Activated CD4-positive, alpha-beta T cell treated with anti-CD3 and anti-CD28 coated beads, Interleukin-2, amount 10 ng/mL, durations not matched to agents 7 days and 5 days (primary cell): ENCODE measurements around the gene MOSPD3. TPM values are rescaled to one million over a fixed set of nuclear protein-coding genes. Genes with fewer than 3 reads are reported as not detected.
"Not testable (repeated sequence)": the region's sequence is repeated elsewhere in the genome, so short reads cannot be mapped to it uniquely, and the experiment has no call there.

Source experiments
- CTCF ChIA-PET: fragments of 350-600 bp; sonication (Branson Sonifier 250); formaldehyde crosslinking; loops from one replicate; lab custom pipeline; 2021; ENCODE audit warnings: antibody characterized with exemption; lab: Charles Lee
- POLR2A ChIA-PET: fragments of 350-600 bp; sonication (Branson Sonifier 250); formaldehyde crosslinking; loops from one replicate; lab custom pipeline; 2021; ENCODE audit warnings: antibody characterized with exemption; lab: Charles Lee
- DNase-seq: peaks from one replicate; pipeline ENCODE4 v3.0.0-alpha.2; 2020
- H3K27ac Mint-ChIP-seq: one replicate; pipeline ENCODE4 v1.8.0; 2021; ENCODE audit warnings: mild to moderate bottlenecking, moderate library complexity, mixed read lengths
- H3K27me3 Mint-ChIP-seq: one replicate; pipeline ENCODE4 v1.8.0; 2021; ENCODE audit warnings: mixed read lengths
- H3K36me3 Mint-ChIP-seq: one replicate; pipeline ENCODE4 v1.8.0; 2021; ENCODE audit warnings: low read depth, mixed read lengths
- H3K4me1 Mint-ChIP-seq: one replicate; pipeline ENCODE4 v1.8.0; 2021; ENCODE audit warnings: mixed read lengths
- H3K4me3 Mint-ChIP-seq: one replicate; pipeline ENCODE4 v1.8.0; 2021; ENCODE audit warnings: mild to moderate bottlenecking, moderate library complexity, mixed read lengths
- H3K9me3 Mint-ChIP-seq: one replicate; pipeline ENCODE4 v1.8.0; 2021; ENCODE audit warnings: mixed read lengths
- total RNA-seq, 2 experiments: library from RNA; stranded (reverse); gene quantifications; one replicate each; pipeline ENCODE4 v1.2.3, GENCODE V29; 2021

Gene MOSPD3, protein sequence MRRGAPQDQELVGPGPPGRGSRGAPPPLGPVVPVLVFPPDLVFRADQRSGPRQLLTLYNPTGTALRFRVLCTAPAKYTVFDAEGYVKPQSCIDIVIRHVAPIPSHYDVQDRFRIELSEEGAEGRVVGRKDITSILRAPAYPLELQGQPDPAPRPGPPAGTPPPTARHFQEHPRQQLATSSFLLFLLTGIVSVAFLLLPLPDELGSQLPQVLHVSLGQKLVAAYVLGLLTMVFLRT
- total RNA-seq: 10 to 100 TPM; 59.7 to 66.7 TPM

DNA sequence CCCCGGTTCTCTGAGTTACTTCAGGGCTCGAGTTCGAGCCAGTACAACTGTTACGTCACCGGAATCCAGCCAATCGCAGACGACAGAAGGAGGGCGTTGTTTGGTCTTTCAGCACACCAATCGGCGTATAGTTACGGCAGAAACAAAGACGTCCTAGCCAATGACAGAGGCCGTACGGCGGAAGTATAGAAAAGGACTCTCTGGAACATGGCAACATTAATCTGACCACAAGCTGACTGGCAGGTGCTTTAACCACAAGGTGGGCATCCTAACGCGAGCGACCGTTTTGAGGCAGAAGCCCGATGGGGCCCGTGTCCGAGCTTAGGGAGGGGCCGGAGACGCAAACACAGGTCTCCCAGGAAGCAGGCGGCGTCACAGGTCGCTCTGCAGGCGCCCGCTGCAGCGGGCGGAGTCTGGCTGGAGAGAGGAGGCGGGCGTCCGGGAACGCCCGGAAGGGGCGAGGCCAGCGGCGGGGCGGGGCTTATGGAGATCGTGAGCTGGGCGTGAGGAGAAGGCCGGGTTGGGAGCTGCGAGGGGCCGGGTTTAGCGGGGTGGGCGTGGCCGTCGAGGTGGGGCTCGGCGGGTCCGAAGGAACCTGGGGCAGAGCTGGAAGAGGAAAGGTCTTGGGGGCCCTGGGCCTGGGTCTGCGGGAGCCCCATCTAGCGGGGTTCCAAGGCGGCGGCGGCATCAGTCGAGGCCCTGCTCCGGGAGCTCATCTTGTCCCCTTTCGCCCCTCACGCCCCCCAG lies at the start of gene MOSPD3:
TSS of gene MOSPD3 (plus strand) at position 558 of the 747 bp plus-strand sequence. CDS start 252 bp downstream, outside the sequence.
- Mint-ChIP-seq H3K27ac (peak within 1 kb of the TSS; percentile 100), H3K4me1 (peaks cover 27% of the 10 kb centered on the region), H3K9me3 (no peaks in the 10 kb centered on the region), H3K36me3 (peaks cover 10% of the 10 kb centered on the region), H3K4me3 (peak within 1 kb of the TSS; percentile 98), H3K27me3 (peaks cover 1% of the 10 kb centered on the region)
- peak; percentile 99 for DNase-seq
- ChIA-PET CTCF (interaction anchor here (0.6 to 3.9 kb wide), 19 partner anchors 12 to 489 kb away, joined by 3 to 25 read pairs (median 5); partner anchors contain the start of genes FBXO24, GIGYF1, LRCH4 and POP7), POLR2A (interaction anchor here (0.7 to 1.3 kb wide), 4 partner anchors 14 to 97 kb away, joined by 3 to 8 read pairs (median 4); partner anchors contain the start of genes FBXO24, LRCH4 and POP7)

DNA sequence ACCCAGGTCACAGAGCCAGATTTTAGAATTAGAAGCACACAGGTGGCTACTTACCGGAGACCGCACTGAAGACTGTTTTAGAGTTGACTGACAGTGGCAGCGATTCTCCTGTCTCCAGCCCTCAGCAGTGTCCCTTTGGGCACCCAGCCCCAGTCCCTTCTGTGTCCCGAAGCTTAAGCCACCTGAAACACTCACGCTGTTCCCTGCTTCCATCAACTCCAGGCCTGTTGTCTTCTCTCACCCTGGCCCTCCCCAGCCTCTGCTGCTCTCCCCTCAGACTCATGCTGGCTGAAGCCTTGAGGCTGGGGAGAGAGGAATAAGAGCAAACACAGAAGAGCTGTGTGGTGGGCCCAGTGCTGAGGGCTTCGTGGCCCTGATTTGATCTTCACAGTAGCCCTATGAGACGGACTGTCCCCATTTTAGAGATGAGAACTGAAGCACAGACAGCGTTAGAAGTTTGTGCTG lies 49.2 kb upstream of the MOSPD3 start:
- Mint-ChIP-seq H3K36me3 (peaks cover 14% of the 10 kb centered on the region), H3K27ac (no peak overlapping the region), H3K4me3 (no peak overlapping the region), H3K9me3 (no peaks in the 10 kb centered on the region), H3K27me3 (no peaks in the 10 kb centered on the region), H3K4me1 (peaks cover 27% of the 10 kb centered on the region)
- CTCF ChIA-PET: interaction anchor here (0.7 to 4.8 kb wide), 16 partner anchors 8 to 142 kb away, joined by 3 to 49 read pairs (median 4); partner anchors contain the start of gene FBXO24
- no peak for DNase-seq
- POLR2A ChIA-PET: no interaction called here

DNA sequence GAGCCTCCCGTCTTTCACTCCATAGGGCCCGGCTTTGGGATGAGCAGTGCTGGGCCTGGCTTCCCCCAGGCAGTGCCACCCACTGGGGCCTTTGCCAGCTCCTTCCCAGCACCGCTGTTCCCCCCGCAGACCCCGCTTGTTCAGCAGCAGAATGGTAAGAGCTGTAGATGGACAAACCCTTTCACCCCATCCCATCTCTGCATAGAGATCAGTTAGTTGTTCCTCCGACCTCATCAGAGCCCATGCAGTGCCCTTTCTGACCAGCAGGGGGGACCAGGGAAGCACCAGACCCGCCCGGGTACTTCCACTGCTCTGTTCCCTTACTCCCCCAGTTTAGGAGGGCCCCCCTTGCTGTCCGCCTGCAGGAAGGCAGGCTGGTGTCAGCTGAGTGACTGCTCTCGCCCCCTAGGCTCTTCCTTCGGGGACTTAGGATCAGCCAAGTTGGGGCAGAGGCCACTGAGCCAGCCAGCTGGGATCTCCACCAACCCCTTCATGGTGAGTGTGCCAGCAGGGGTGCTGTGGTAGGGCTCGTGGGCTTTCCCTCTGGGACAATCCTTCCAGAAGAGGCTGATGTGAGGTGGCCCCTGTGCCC lies 48.4 kb upstream of the MOSPD3 start:
- H3K27me3 Mint-ChIP-seq: no peaks in the 10 kb centered on the region
- peak overlapping the region; percentile 3 for H3K27ac Mint-ChIP-seq
- CTCF ChIA-PET: interaction anchor here (0.6 to 2.9 kb wide), 20 partner anchors 8 to 329 kb away, joined by 3 to 17 read pairs (median 4); partner anchors contain the start of gene FBXO24
- no peaks in the 10 kb centered on the region for H3K9me3 Mint-ChIP-seq
- H3K36me3 Mint-ChIP-seq: peaks cover 14% of the 10 kb centered on the region
- H3K4me1 Mint-ChIP-seq: peaks cover 34% of the 10 kb centered on the region
- DNase-seq: peak; percentile 88
- POLR2A ChIA-PET: no interaction called here
- H3K4me3 Mint-ChIP-seq: no peak overlapping the region

DNA sequence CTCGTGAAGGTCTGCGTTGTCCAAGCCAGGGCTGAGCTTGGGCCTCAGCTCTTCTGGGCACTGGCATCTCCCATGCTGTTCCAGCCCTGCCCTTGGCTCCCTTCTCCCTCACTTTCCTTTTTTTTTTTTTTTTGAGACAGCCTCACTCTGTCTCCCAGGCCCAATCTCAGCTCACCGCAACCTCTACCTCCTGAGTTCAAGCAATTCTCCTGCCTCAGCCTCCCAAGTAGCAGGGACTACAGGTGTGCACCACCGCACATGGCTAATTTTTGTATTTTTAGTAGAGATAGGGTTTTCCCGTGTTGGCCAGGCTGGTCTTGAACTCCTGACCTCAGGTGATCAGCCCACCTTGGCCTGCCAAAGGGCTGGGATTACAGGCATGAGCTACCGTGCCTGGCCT lies 47.9 kb upstream of the MOSPD3 start:
- H3K4me3 Mint-ChIP-seq, H3K27me3 Mint-ChIP-seq, POLR2A ChIA-PET, DNase-seq, H3K27ac Mint-ChIP-seq, H3K9me3 Mint-ChIP-seq: not testable (repeated sequence)
- Mint-ChIP-seq H3K4me1 (peaks cover 36% of the 10 kb centered on the region), H3K36me3 (peaks cover 10% of the 10 kb centered on the region)
- CTCF ChIA-PET: interaction anchor here (0.6 to 2.9 kb wide), 20 partner anchors 9 to 329 kb away, joined by 3 to 17 read pairs (median 4); partner anchors contain the start of gene FBXO24

DNA sequence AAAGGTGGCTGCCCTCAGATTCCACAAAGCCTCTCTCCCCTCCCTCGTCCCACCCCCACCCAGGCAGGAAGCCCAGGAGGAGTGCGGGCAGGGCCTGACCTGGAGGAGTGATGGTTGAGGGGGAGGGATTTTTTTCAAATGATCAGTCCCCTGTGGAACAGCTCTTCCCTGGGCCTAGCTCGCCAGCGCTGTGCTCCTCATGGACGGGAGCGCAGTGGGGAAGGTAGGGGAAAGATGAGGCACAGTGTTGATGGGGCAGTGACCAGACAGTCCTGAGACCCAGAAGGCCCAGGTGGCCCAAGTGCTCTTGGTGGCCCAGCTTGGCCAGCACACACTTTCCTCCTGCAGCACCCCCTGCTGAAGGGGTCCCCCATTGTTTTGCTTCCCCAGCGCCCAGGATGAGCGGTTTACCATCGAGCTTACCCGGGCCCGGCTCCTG lies 47.2 kb upstream of the MOSPD3 start:
- peaks cover 9% of the 10 kb centered on the region for H3K36me3 Mint-ChIP-seq
- ChIA-PET POLR2A (no interaction called here), CTCF (interaction anchor here (0.7 to 2.9 kb wide), 12 partner anchors 12 to 109 kb away, joined by 3 to 17 read pairs (median 5); partner anchors contain the start of gene FBXO24)
- H3K4me1 Mint-ChIP-seq: peaks cover 36% of the 10 kb centered on the region
- no peaks in the 10 kb centered on the region for H3K9me3 Mint-ChIP-seq
- no peaks in the 10 kb centered on the region for H3K27me3 Mint-ChIP-seq
- no peak overlapping the region for H3K27ac Mint-ChIP-seq
- DNase-seq: no peak
- no peak overlapping the region for H3K4me3 Mint-ChIP-seq

DNA sequence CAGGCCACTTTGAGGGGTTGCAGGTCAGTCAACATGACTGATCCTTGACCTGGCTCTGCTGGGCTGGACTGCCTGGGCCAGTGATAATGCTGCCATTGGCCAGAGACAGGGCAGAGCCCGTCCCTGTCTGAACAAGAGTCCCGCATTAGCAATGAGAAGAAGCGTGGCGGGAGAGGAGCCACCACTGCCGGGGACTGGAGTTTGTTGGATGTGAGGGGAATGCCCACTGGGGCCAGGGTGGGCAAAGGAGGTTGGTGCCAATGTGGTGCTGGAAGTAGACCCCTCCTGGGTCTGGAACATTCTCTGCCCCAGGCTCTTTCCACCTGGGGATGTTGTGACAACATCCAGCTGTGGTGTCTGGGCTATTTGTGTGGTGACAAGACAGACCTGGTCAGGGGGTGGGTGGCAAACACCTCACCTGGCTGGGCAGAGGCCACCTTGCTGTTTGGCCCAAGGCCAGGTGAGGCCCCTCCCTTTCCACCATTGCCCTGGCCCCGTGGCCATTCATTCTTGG lies 46.3 kb upstream of the MOSPD3 start:
- peaks cover 44% of the 10 kb centered on the region for H3K4me1 Mint-ChIP-seq
- ChIA-PET POLR2A (no interaction called here), CTCF (interaction anchor here (0.6 to 2.8 kb wide), 9 partner anchors 11 to 111 kb away, joined by 3 to 17 read pairs (median 3); no protein-coding TSS in a partner anchor)
- no peaks in the 10 kb centered on the region for H3K9me3 Mint-ChIP-seq
- peaks cover 9% of the 10 kb centered on the region for H3K36me3 Mint-ChIP-seq
- no peak overlapping the region for H3K27ac Mint-ChIP-seq
- no peaks in the 10 kb centered on the region for H3K27me3 Mint-ChIP-seq
- DNase-seq: no peak
- H3K4me3 Mint-ChIP-seq: no peak overlapping the region

DNA sequence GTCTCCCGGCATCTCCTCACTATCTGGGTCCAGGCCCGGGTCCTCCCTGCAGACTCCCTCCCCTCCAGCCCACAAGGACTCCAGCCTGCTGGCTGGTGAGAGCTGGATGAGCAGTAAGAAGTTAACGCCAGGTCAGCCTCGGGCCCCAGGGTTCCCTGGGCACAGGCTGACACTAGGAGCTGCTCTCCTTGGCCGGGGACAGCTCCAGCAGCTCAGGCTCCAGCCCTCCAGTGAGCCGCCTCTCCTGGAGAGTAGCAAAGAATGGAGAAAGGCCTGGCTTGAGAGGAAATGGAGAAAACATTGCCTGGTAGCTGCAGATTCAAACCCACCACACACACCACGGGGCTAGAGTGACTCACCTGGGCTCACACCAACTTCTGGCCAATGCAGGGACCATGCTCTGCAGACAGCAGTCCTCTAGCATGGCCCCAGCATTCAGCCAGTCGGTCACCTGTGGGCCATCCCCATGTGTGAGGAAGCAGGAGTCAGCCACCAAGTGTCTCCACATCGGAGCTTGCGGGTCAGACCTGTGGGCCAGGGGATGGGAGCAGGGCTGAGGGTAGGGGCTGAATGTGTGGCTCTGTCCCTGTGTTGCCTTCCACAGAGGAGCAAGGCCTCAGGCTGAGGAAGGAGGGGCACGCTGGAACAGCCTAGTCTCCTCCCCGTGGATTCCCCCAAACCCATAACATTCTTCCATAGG lies 45.2 kb upstream of the MOSPD3 start:
- Mint-ChIP-seq H3K36me3 (peaks cover 15% of the 10 kb centered on the region), H3K4me1 (peaks cover 53% of the 10 kb centered on the region), H3K27ac (peak overlapping the region; percentile 19), H3K27me3 (no peaks in the 10 kb centered on the region), H3K9me3 (no peaks in the 10 kb centered on the region), H3K4me3 (no peak overlapping the region)
- CTCF ChIA-PET: interaction anchor here (1.1 to 2.8 kb wide), 4 partner anchors 10 to 82 kb away, joined by 3 to 7 read pairs (median 4); partner anchors contain the start of genes FBXO24 and LRCH4
- POLR2A ChIA-PET: interaction anchor here (0.6 kb wide), 1 partner anchor 562 kb away, joined by 3 read pairs; no protein-coding TSS in a partner anchor
- no peak for DNase-seq

DNA sequence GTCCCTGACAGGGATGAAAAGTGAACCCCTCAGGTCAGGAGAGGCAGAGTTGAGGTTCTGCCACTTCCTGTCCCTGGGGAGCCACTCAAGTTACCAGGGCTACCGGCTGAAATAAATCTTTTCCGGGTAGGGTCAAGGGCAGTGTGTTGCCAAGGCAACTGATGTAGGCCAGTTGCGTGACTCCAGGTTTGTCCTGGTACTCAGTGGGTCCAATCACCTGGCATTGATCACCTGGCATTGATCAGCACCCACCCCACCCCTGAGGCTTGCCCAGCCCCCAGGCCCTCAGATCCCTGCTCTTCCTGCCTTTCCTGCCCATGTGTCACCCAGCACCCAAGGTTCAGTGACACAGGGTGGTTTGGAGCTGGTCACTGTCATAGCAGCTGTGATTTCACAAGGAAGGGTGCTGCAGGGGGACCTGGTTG lies 44.6 kb upstream of the MOSPD3 start:
- Mint-ChIP-seq H3K36me3 (peaks cover 13% of the 10 kb centered on the region), H3K27me3 (no peaks in the 10 kb centered on the region), H3K9me3 (no peaks in the 10 kb centered on the region), H3K4me1 (peaks cover 55% of the 10 kb centered on the region), H3K4me3 (no peak overlapping the region), H3K27ac (peak overlapping the region; percentile 19)
- DNase-seq: no peak
- ChIA-PET CTCF (interaction anchor here (2.1 to 2.8 kb wide), 2 partner anchors 8 to 16 kb away, joined by 7 to 13 read pairs; no protein-coding TSS in a partner anchor), POLR2A (interaction anchor here (0.6 kb wide), 1 partner anchor 563 kb away, joined by 3 read pairs; no protein-coding TSS in a partner anchor)

DNA sequence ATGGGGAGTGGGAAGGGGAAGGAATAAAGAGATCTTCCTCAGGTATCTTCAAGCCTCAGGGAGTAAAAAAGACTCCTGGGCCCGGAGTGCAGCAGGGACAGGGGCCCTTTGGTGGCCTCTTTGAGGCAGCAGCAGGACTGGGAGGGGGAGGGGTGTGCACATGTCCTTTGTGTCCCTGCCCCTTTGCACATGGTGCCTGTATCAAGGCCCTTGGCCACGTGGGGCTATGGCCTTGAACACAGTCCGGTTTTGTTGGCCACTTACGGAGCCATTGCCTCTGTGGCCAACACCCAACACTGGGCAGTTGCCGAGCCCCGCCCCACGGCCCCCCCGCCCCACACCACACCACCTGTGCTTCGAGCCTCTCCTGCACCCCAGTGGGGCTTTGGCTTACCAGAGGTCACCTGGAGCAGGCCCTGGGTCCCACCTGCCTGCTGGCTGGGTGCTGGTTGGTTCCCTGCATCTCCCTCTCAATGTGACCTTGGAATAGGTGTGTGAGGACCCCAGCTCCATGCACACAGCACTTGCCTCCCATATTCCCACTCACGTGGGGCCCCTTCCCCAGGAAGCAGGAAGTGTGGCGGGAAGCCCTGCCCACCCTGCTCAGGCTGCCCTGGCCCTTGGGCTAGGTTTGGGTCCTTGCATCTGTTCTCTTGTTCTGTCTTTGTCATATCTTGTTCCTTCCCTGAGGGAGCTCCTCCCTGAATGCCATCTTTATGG lies 44.0 kb upstream of the MOSPD3 start:
- CTCF ChIA-PET: interaction anchor here (1.1 to 2.8 kb wide), 6 partner anchors 9 to 91 kb away, joined by 3 to 13 read pairs (median 6); partner anchors contain the start of gene AGFG2
- POLR2A ChIA-PET: no interaction called here
- H3K27ac Mint-ChIP-seq: peak overlapping the region; percentile 9
- peaks cover 55% of the 10 kb centered on the region for H3K4me1 Mint-ChIP-seq
- DNase-seq: no peak
- H3K27me3 Mint-ChIP-seq: no peaks in the 10 kb centered on the region
- no peak overlapping the region for H3K4me3 Mint-ChIP-seq
- H3K36me3 Mint-ChIP-seq: peaks cover 12% of the 10 kb centered on the region
- H3K9me3 Mint-ChIP-seq: no peaks in the 10 kb centered on the region

DNA sequence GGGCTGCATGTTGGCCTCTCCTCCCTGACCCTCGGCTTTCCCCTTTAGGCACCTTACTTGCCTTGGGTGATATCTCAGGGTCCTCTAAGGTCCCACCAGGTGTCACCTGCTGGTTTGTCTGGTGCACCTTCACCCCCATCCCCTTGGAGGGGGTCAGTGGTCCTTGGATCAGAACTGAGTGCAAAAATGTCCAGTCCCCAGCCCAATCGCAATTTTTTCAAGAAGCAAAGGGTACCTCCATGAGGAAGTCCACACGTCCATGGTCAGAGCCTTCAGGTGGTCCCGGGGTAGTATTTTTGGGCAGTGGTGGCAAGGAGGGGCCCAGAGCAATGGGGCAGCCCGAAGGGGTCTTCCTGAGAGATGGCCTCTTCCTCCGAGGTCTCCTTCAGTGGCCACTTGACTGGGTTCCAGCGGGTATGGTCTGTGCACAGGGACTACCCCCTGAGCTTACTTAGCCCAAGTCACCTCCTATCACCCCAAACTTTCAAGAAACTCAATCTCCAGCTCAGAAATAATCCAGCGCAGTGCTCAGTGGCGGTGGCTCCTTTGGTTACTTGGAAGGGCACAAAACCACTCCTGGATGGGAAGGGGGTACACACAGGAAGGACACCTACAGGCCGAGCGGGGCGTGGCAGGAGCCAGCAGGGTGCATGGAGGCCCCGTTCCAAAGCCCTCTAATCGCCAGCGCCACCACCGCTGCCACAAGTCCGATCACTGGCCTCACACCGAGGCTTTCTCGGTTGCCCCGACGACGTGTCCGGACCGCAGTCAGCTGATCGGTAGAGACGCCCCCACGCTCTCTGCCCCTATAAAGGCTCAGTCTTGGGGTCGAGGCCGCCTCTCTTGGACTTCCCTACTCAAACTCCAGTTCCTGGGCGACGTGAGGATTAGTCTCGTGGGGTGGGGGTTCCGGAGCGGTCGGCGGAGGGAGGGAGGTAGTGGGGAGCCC lies 43.2 kb upstream of the MOSPD3 start:
- peak; percentile 39 for DNase-seq
- POLR2A ChIA-PET: no interaction called here
- CTCF ChIA-PET: interaction anchor here (1.1 to 2.1 kb wide), 5 partner anchors 10 to 92 kb away, joined by 3 to 13 read pairs (median 5); partner anchors contain the start of gene AGFG2
- Mint-ChIP-seq H3K4me1 (peaks cover 49% of the 10 kb centered on the region), H3K9me3 (no peaks in the 10 kb centered on the region), H3K27me3 (no peaks in the 10 kb centered on the region), H3K4me3 (no peak overlapping the region), H3K27ac (peak overlapping the region; percentile 9), H3K36me3 (peaks cover 8% of the 10 kb centered on the region)
